Gastroesophageal sphincter (tissue), 4 donors: ENCODE data around the gene GPR62. TPM values are rescaled to one million over a fixed set of nuclear protein-coding genes. Genes with fewer than 3 reads are reported as not detected.

Experiments used
- ATAC-seq: fragments of 150-250 bp; one replicate; pipeline ENCODE4 v1.9.1; 2016; ENCODE audit warnings: mild to moderate bottlenecking, moderate library complexity
- H3K27ac ChIP-seq, 4 donors: fragments of 200-600 bp; sonication (generic) in 3 of 4; 1 replicate in 3 of 4; 2 replicates in 1 of 4; pipeline ENCODE4 v1.5.1; 2016 to 2019
- H3K27me3 ChIP-seq: fragments of 200-600 bp; sonication (generic); one replicate; pipeline ENCODE4 v1.5.1; 2019
- H3K36me3 ChIP-seq, 2 donors: fragments of 200-600 bp; sonication (generic); one replicate each; pipeline ENCODE4 v1.5.1; 2019; ENCODE audit warnings: control low read depth in 1 of 2
- H3K4me1 ChIP-seq, 3 donors: fragments of 200-600 bp; sonication (generic); 1 replicate in 2 of 3; 2 replicates in 1 of 3; pipeline ENCODE4 v1.5.1; 2016 to 2019; ENCODE audit warnings: control low read depth in 2 of 3
- H3K4me3 ChIP-seq, 2 donors: fragments of 200-600 bp; sonication (generic); one replicate each; pipeline ENCODE4 v1.5.1; 2019; ENCODE audit warnings: mild to moderate bottlenecking in 1 of 2, moderate library complexity in 1 of 2
- H3K9me3 ChIP-seq, 3 donors: fragments of 200-600 bp; sonication (generic); one replicate each; pipeline ENCODE4 v1.5.1; 2017 to 2019; ENCODE audit warnings: control low read depth in 2 of 3
- CTCF ChIP-seq, 4 experiments: fragments of 200-600 bp in 2 of 4; fragments of 450-650 bp in 2 of 4; sonication (generic) in 1 of 4; IDR thresholded peaks; one replicate each; pipeline ENCODE4 v1.5.1; 2017 to 2019; ENCODE audit warnings: antibody characterized with exemption in 4 of 4, mild to moderate bottlenecking in 2 of 4, moderate library complexity in 2 of 4
- EP300 ChIP-seq: sonication (generic); formaldehyde crosslinking; IDR thresholded peaks from one replicate; pipeline ENCODE4 v1.6.1; 2017; ENCODE audit warnings: antibody characterized with exemption, mild to moderate bottlenecking
- POLR2A ChIP-seq, 2 donors: fragments of 450-650 bp; IDR thresholded peaks; one replicate each; pipeline ENCODE4 v1.6.1; 2017; ENCODE audit warnings: antibody characterized with exemption in 2 of 2, mild to moderate bottlenecking in 2 of 2, moderate library complexity in 1 of 2
- POLR2AphosphoS5 ChIP-seq: sonication (generic); formaldehyde crosslinking; IDR thresholded peaks from one replicate; pipeline ENCODE4 v1.6.1; 2017; ENCODE audit warnings: antibody characterized with exemption
- WGBS, 2 donors: methylation state at CpG; one replicate each; pipeline ENCODE4 v1.1.5; 2018; ENCODE audit warnings: low coverage in 1 of 2; 5-methylcytosine and 5-hydroxymethylcytosine counted together
- total RNA-seq, 4 donors: library from RNA; depleted of rRNA; stranded (reverse); fragments of >200 nt; gene quantifications; one replicate each; pipeline ENCODE4 v1.1.0, GENCODE V29; 2016

GPR62 gene
- total RNA-seq, 4 donors from 2014 or later, result 0.31 TPM; not detected in 3

- Histone ChIP-seq H3K36me3 (peaks cover 0 to 40% of the 10 kb centered on the region in 2 donors), H3K4me1 (peaks cover 0 to 9% (median under 1%) of the 10 kb centered on the region in 3 donors), H3K27me3 (no peaks in the 10 kb centered on the region), H3K9me3 (no peaks in the 10 kb centered on the region), H3K27ac (no peak overlapping the region), H3K4me3 (no peak overlapping the region)
- no peak for ATAC-seq
- TF ChIP-seq EP300, result no peak
- TF ChIP-seq POLR2AphosphoS5, result no peak
- TF ChIP-seq CTCF (IDR thresholded peaks at IDR 0.05), result no peak
- TF ChIP-seq POLR2A (IDR thresholded peaks at IDR 0.05), result no peak
- WGBS, 2 donors, result 67 to 100% methylated on average over 1 to 2 of the region's 2 CpGs
Observed at GRCh38 chr3:51950899-51951298, 4.3 kb upstream of the GPR62 start.

GRCh38 chr3:51953445-51953844 lies 1.7 kb upstream of the GPR62 start:
- TF ChIP-seq POLR2A (IDR thresholded peaks at IDR 0.05) (no peak), POLR2AphosphoS5 (no peak), CTCF (IDR thresholded peaks at IDR 0.05) (no peak), EP300 (no peak)
- Histone ChIP-seq H3K27me3 (no peaks in the 10 kb centered on the region), H3K36me3 (peaks cover 0 to 29% of the 10 kb centered on the region in 2 donors), H3K27ac (no peak overlapping the region), H3K4me1 (peaks cover 0 to 23% (median 7%) of the 10 kb centered on the region in 3 donors), H3K4me3 (no peak overlapping the region), H3K9me3 (no peaks in the 10 kb centered on the region)
- WGBS, 2 donors, result 67% methylated on average over 3 of the region's 3 CpGs; no CpG with 5 or more reads in 1 of the 2 donors
- no peak for ATAC-seq

GRCh38 chr3:51954105-51954504 lies 1.1 kb upstream of the GPR62 start:
- Histone ChIP-seq H3K4me1 (peaks cover 0 to 23% (median 7%) of the 10 kb centered on the region in 3 donors), H3K27me3 (no peaks in the 10 kb centered on the region), H3K36me3 (peaks cover 0 to 29% of the 10 kb centered on the region in 2 donors), H3K9me3 (no peaks in the 10 kb centered on the region), H3K4me3 (no peak overlapping the region), H3K27ac (no peak overlapping the region)
- 80% methylated on average over 5 to 6 of the region's 6 CpGs for WGBS, 2 donors
- TF ChIP-seq POLR2AphosphoS5 (no peak), EP300 (no peak), CTCF (IDR thresholded peaks at IDR 0.05) (no peak), POLR2A (IDR thresholded peaks at IDR 0.05) (no peak)
- ATAC-seq, result no peak

- Histone ChIP-seq H3K36me3 (peaks cover 0 to 29% of the 10 kb centered on the region in 2 donors), H3K4me3 (no peak overlapping the region), H3K4me1 (peaks cover 0 to 23% (median 7%) of the 10 kb centered on the region in 3 donors), H3K27me3 (no peaks in the 10 kb centered on the region), H3K27ac (no peak overlapping the region), H3K9me3 (no peaks in the 10 kb centered on the region)
- 60 to 86% methylated on average over 1 of the region's 1 CpG for WGBS, 2 donors
- no peak for TF ChIP-seq POLR2A (IDR thresholded peaks at IDR 0.05)
- no peak for TF ChIP-seq CTCF (IDR thresholded peaks at IDR 0.05)
- no peak for TF ChIP-seq POLR2AphosphoS5
- TF ChIP-seq EP300, result no peak
- no peak for ATAC-seq
Observed at GRCh38 chr3:51954713-51955112, 468 bp upstream of the GPR62 start.
